HG03558 (cell line): ENCODE results near the gene MEN1.

Source experiments
- ATAC-seq: cut with Tn5 transposase; IDR thresholded peaks from one replicate; pipeline ENCODE4 v1.9.1; 2021; ENCODE audit warnings: moderate number of reproducible peaks; ENCODE audit not compliant: unreplicated experiment; ENCODE audit errors: extremely low read depth

MEN1 gene

GRCh38 chr11:64788321-64789215 is 21.8 kb downstream of the MEN1 start:
- no peak for ATAC-seq

GRCh38 chr11:64787526-64788320 is 22.6 kb downstream of the MEN1 start:
- ATAC-seq, result no peak

- no peak for ATAC-seq
Measured at GRCh38 chr11:64786308-64786707, 24.0 kb downstream of the MEN1 start.

GRCh38 chr11:64784813-64785581 is 25.4 kb downstream of the MEN1 start:
- ATAC-seq, result no peak

GRCh38 chr11:64778473-64779298 is 31.7 kb downstream of the MEN1 start, which contains the start of gene SF1:
Gene SF1, minus strand, starts transcription at chr11:64778542. Its CDS starts 150 bp downstream, at chr11:64778392.
- ATAC-seq, result peak; percentile 52

- ATAC-seq, result peak; percentile 2
Measured at GRCh38 chr11:64778223-64778472, 32.2 kb downstream of the MEN1 start.

GRCh38 chr11:64777449-64778222 is 32.7 kb downstream of the MEN1 start:
- ATAC-seq, result no peak

- ATAC-seq, result no peak
Measured at GRCh38 chr11:64776875-64777274, 33.5 kb downstream of the MEN1 start.

- ATAC-seq, result no peak
Measured at GRCh38 chr11:64776425-64776824, 33.9 kb downstream of the MEN1 start.

GRCh38 chr11:64774144-64774543 is 36.2 kb downstream of the MEN1 start:
- ATAC-seq, result no peak

- no peak for ATAC-seq
Measured at GRCh38 chr11:64772303-64773018, 37.9 kb downstream of the MEN1 start.

GRCh38 chr11:64771861-64772260 is 38.5 kb downstream of the MEN1 start:
- no peak for ATAC-seq

- no peak for ATAC-seq
Measured at GRCh38 chr11:64770120-64770519, 40.2 kb downstream of the MEN1 start.

GRCh38 chr11:64769283-64769682 is 41.1 kb downstream of the MEN1 start:
- no peak for ATAC-seq

- no peak for ATAC-seq
Measured at GRCh38 chr11:64768300-64768694, 42.1 kb downstream of the MEN1 start.

- no peak for ATAC-seq
Measured at GRCh38 chr11:64767344-64768299, 42.7 kb downstream of the MEN1 start.

- no peak for ATAC-seq
Measured at GRCh38 chr11:64766881-64767280, 43.5 kb downstream of the MEN1 start.
